Tibial artery (tissue), 4 donors: ENCODE results near the gene RUNX2.
"Not testable (repeated sequence)": the region's sequence is repeated elsewhere in the genome, so short reads cannot be mapped to it uniquely, and the experiment has no call there.

Source experiments
- DNase-seq, 2 donors: peaks; one replicate each; pipeline ENCODE4 v3.0.0-alpha.2; 2019
- H3K27ac ChIP-seq, 2 donors: fragments of 200-600 bp; sonication (generic) in 1 of 2; 1 replicate in 1 of 2; 2 replicates in 1 of 2; pipeline ENCODE4 v1.5.1; 2018 to 2019; ENCODE audit warnings: mild to moderate bottlenecking in 1 of 2
- H3K27me3 ChIP-seq, 2 donors: fragments of 200-600 bp; sonication (generic) in 1 of 2; one replicate each; pipeline versions ENCODE4 v1.5.1 to v1.6.0; 2016 to 2019
- H3K36me3 ChIP-seq, 3 donors: fragments of 200-600 bp; sonication (generic) in 2 of 3; one replicate each; pipeline ENCODE4 v1.5.1; 2016 to 2019; ENCODE audit warnings: mild to moderate bottlenecking in 2 of 3
- H3K4me1 ChIP-seq, 4 donors: fragments of 200-600 bp; sonication (generic) in 2 of 4; 1 replicate in 3 of 4; 2 replicates in 1 of 4; pipeline ENCODE4 v1.5.1; 2016 to 2019
- H3K4me3 ChIP-seq, 2 donors: fragments of 200-600 bp; sonication (generic) in 1 of 2; 1 replicate in 1 of 2; 2 replicates in 1 of 2; pipeline ENCODE4 v1.5.1; 2018 to 2019; ENCODE audit warnings: mild to moderate bottlenecking in 2 of 2
- H3K9me3 ChIP-seq, 3 donors: fragments of 200-600 bp; sonication (generic) in 1 of 3; one replicate each; pipeline ENCODE4 v1.5.1; 2016 to 2019
- intact Hi-C: fragments of 100-400 bp; cut with DNase I; formaldehyde crosslinking; loops from one replicate; pipeline ENCODE4 v1.15.0; 2023; ENCODE audit warnings: low total_unique reads
- TF ChIP-seq, protein P1 (sequence below), 2 experiments: fragments of 200-600 bp in 1 of 2; fragments of 450-650 bp in 1 of 2; IDR thresholded peaks; one replicate each; pipeline ENCODE4 v1.5.1; 2017 to 2019; ENCODE audit warnings: antibody characterized with exemption in 2 of 2, mild to moderate bottlenecking in 1 of 2, moderate library complexity in 1 of 2

RUNX2 gene

GRCh38 chr6:45327956-45328522 is at the start of gene RUNX2:
Gene RUNX2 (plus strand): TSS chr6:45328330. CDS start chr6:45328727, 397 bp downstream.
- no peaks in the 10 kb centered on the region for H3K27me3 ChIP-seq
- no peak within 1 kb of the TSS for H3K4me3 ChIP-seq
- no peak within 1 kb of the TSS for H3K27ac ChIP-seq
- no peaks in the 10 kb centered on the region for H3K36me3 ChIP-seq
- peaks cover 0 to 8% (median 2%) of the 10 kb centered on the region in 4 donors for H3K4me1 ChIP-seq
- no peak for DNase-seq
- TF ChIP-seq, protein P1, sequence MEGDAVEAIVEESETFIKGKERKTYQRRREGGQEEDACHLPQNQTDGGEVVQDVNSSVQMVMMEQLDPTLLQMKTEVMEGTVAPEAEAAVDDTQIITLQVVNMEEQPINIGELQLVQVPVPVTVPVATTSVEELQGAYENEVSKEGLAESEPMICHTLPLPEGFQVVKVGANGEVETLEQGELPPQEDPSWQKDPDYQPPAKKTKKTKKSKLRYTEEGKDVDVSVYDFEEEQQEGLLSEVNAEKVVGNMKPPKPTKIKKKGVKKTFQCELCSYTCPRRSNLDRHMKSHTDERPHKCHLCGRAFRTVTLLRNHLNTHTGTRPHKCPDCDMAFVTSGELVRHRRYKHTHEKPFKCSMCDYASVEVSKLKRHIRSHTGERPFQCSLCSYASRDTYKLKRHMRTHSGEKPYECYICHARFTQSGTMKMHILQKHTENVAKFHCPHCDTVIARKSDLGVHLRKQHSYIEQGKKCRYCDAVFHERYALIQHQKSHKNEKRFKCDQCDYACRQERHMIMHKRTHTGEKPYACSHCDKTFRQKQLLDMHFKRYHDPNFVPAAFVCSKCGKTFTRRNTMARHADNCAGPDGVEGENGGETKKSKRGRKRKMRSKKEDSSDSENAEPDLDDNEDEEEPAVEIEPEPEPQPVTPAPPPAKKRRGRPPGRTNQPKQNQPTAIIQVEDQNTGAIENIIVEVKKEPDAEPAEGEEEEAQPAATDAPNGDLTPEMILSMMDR (IDR thresholded peaks at IDR 0.05) = no peak
- intact Hi-C loops = no loop called here
- no peaks in the 10 kb centered on the region for H3K9me3 ChIP-seq

GRCh38 chr6:45278367-45278766 is 49.8 kb upstream of the RUNX2 start:
- H3K27me3 ChIP-seq = no peaks in the 10 kb centered on the region
- no peak for DNase-seq
- no peaks in the 10 kb centered on the region for H3K4me1 ChIP-seq
- TF ChIP-seq, protein P1 (IDR thresholded peaks at IDR 0.05) = no peak
- H3K36me3 ChIP-seq = peaks cover 0 to 10% (median 0%) of the 10 kb centered on the region in 3 donors
- peaks cover 0 to 10% (median 0%) of the 10 kb centered on the region in 3 donors for H3K9me3 ChIP-seq
- no peak overlapping the region for H3K27ac ChIP-seq
- H3K4me3 ChIP-seq = no peak overlapping the region
- intact Hi-C loops = no loop called here

GRCh38 chr6:45286707-45287106 is 41.4 kb upstream of the RUNX2 start:
- H3K4me1 ChIP-seq, DNase-seq, H3K4me3 ChIP-seq, intact Hi-C loops, H3K36me3 ChIP-seq, H3K27me3 ChIP-seq, H3K27ac ChIP-seq, H3K9me3 ChIP-seq: not testable (repeated sequence)

- Histone ChIP-seq H3K27ac (no peak overlapping the region), H3K4me1 (no peaks in the 10 kb centered on the region), H3K4me3 (no peak overlapping the region), H3K9me3 (peaks cover 0 to 4% (median 0%) of the 10 kb centered on the region in 3 donors), H3K36me3 (no peaks in the 10 kb centered on the region), H3K27me3 (no peaks in the 10 kb centered on the region)
- no peak for DNase-seq
- intact Hi-C loops = no loop called here
- TF ChIP-seq, protein P1 (IDR thresholded peaks at IDR 0.05) = no peak
Observed at GRCh38 chr6:45289751-45290514, 38.2 kb upstream of the RUNX2 start.

DNA sequence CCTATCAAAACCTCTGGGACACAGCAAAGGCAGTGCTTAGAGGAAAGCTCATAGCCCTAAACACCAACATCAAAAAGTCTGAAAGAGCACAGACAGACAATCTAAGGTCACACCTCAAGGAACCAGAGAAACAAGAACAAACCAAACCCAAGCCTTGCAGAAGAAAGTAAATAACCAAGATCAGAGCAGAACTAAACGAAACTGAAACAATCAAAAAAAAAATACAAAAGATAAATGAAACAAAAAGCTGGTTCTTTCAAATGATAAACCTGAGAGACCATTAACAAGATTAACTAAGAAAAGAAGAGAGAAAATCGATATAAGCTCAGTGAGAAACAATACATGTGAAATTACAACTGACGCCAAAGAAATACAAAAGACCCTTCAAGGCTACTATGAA is 34.8 kb upstream of the RUNX2 start:
- Histone ChIP-seq H3K27me3 (no peaks in the 10 kb centered on the region), H3K36me3 (no peaks in the 10 kb centered on the region), H3K4me1 (no peaks in the 10 kb centered on the region), H3K9me3 (peaks cover 0 to 4% (median 0%) of the 10 kb centered on the region in 3 donors), H3K27ac (no peak overlapping the region), H3K4me3 (no peak overlapping the region)
- intact Hi-C loops = no loop called here
- TF ChIP-seq, protein P1 (IDR thresholded peaks at IDR 0.05) = no peak
- DNase-seq = no peak

GRCh38 chr6:45294065-45294701 is 33.9 kb upstream of the RUNX2 start:
- H3K27ac ChIP-seq, H3K4me1 ChIP-seq, DNase-seq, intact Hi-C loops, H3K4me3 ChIP-seq, H3K9me3 ChIP-seq, H3K27me3 ChIP-seq, H3K36me3 ChIP-seq: not testable (repeated sequence)
